ENCODE measurements around the gene RBM48. TPM values are rescaled to one million over a fixed set of nuclear protein-coding genes. Genes with fewer than 3 reads are reported as not detected.

The RBM48 gene
- polyA plus RNA-seq, 1 donor (not counting 4 experiments of a cell fraction or from before 2014, with no cell fraction given), result 6.3 TPM

DNA sequence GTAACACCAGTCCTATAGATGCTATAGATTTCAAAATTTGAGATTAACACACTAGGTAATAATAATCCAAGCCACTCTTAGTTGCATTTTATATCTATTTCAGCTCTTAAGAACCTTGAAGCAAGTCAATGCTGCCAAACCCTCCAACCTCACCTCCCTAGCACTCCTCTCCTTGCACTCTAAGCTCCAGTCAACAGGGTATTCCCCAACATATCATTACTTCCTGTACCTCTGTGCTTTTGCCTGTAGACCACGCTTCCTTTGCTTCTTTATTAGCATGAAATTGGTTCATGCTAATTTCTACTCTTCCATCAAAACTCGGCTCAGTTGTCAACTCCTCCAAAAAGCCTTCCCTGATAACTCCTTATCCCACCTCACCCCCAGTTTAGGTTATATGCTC is 24.8 kb upstream of the RBM48 start:
- Histone ChIP-seq H3K9me1 (ENCODE audit: control insufficient read depth, extremely low read depth, insufficient read depth, low read length) (no peaks in the 10 kb centered on the region), H3K4me3 (ENCODE audit: control insufficient read depth in 2 of 3, extremely low read depth in 1 of 3, insufficient read depth in 2 of 3, low read depth in 1 of 3, low read length in 3 of 3) (no peak overlapping the region), H3K36me3 (ENCODE audit: control insufficient read depth in 2 of 2, extremely low read depth in 1 of 2, insufficient read depth in 2 of 2, low read length in 2 of 2) (peaks cover 0 to 4% of the 10 kb centered on the region in 2 experiments), H3K79me2 (ENCODE audit: control insufficient read depth, insufficient read depth, low read length) (no peaks in the 10 kb centered on the region), H3K27ac (ENCODE audit: control insufficient read depth, insufficient read depth, low read length) (no peak overlapping the region), H2AFZ (ENCODE audit: control insufficient read depth, low read length) (no peak overlapping the region), H4K20me1 (ENCODE audit: control insufficient read depth, extremely low read depth, insufficient read depth, low read length) (no peaks in the 10 kb centered on the region), H3K9me3 (ENCODE audit: control insufficient read depth, low read depth, low read length) (no peaks in the 10 kb centered on the region), H3K27me3 (ENCODE audit: control insufficient read depth, extremely low read depth, insufficient read depth, low read length) (no peaks in the 10 kb centered on the region), H3K4me1 (ENCODE audit: control insufficient read depth, extremely low read depth, insufficient read depth, low read length) (no peaks in the 10 kb centered on the region), H3K4me2 (ENCODE audit: control insufficient read depth, extremely low read depth, insufficient read depth, low read depth, low read length) (no peak overlapping the region), H3K9ac (ENCODE audit: control insufficient read depth, extremely low read depth, insufficient read depth, low read length) (no peak overlapping the region)
- DNase-seq (ENCODE audit: low read depth, low spot score) (no peak), FAIRE-seq (no peak)
- no peak for TF ChIP-seq CTCF (optimal IDR thresholded peaks at IDR 0.05 in 1 of 3, IDR thresholded peaks at IDR 0.05 in 1 of 3, conservative IDR thresholded peaks at IDR 0.05 in 1 of 3; ENCODE audit: extremely low read depth in 1 of 3, insufficient read depth in 2 of 3, low read length in 3 of 3)
- dilution Hi-C loops (cut with MboI; ENCODE audit: extremely low pct_ligation_motif_present, low sequenced_read_pairs), result no loop called here

DNA sequence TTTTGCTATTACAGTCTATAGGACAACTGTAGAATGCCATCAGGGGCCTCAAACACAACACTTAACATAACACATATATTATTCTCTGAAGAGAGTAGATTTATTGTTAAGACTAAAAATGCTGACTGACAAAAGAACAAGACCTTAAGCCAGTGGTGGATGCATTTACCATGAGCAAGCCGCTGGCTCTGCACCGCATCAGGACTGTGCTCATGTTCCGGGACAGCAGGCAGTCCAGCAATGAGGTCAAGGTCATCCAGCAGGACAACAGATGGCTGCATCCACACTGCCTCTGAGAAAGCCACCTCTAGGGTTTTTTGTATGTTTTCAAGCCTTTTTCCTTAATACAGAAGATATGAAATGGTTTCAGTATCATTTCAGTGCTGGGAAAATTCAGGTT is 24.0 kb upstream of the RBM48 start:
- Histone ChIP-seq H3K36me3 (ENCODE audit: control insufficient read depth in 2 of 2, extremely low read depth in 1 of 2, insufficient read depth in 2 of 2, low read length in 2 of 2) (peaks cover 0 to 4% of the 10 kb centered on the region in 2 experiments), H3K9ac (ENCODE audit: control insufficient read depth, extremely low read depth, insufficient read depth, low read length) (no peak overlapping the region), H3K9me3 (ENCODE audit: control insufficient read depth, low read depth, low read length) (no peaks in the 10 kb centered on the region), H4K20me1 (ENCODE audit: control insufficient read depth, extremely low read depth, insufficient read depth, low read length) (no peaks in the 10 kb centered on the region), H3K4me3 (ENCODE audit: control insufficient read depth in 2 of 3, extremely low read depth in 1 of 3, insufficient read depth in 2 of 3, low read depth in 1 of 3, low read length in 3 of 3) (no peak overlapping the region), H3K9me1 (ENCODE audit: control insufficient read depth, extremely low read depth, insufficient read depth, low read length) (no peaks in the 10 kb centered on the region), H3K4me1 (ENCODE audit: control insufficient read depth, extremely low read depth, insufficient read depth, low read length) (no peaks in the 10 kb centered on the region), H2AFZ (ENCODE audit: control insufficient read depth, low read length) (no peak overlapping the region), H3K4me2 (ENCODE audit: control insufficient read depth, extremely low read depth, insufficient read depth, low read depth, low read length) (no peak overlapping the region), H3K27me3 (ENCODE audit: control insufficient read depth, extremely low read depth, insufficient read depth, low read length) (no peaks in the 10 kb centered on the region), H3K79me2 (ENCODE audit: control insufficient read depth, insufficient read depth, low read length) (no peaks in the 10 kb centered on the region), H3K27ac (ENCODE audit: control insufficient read depth, insufficient read depth, low read length) (no peak overlapping the region)
- dilution Hi-C loops (cut with MboI; ENCODE audit: extremely low pct_ligation_motif_present, low sequenced_read_pairs), result no loop called here
- FAIRE-seq (no peak), DNase-seq (ENCODE audit: low read depth, low spot score) (no peak)
- no peak for TF ChIP-seq EZH2 (IDR thresholded peaks at IDR 0.05; ENCODE audit: low read length)
- TF ChIP-seq CTCF (optimal IDR thresholded peaks at IDR 0.05 in 1 of 3, IDR thresholded peaks at IDR 0.05 in 1 of 3, conservative IDR thresholded peaks at IDR 0.05 in 1 of 3; ENCODE audit: extremely low read depth in 1 of 3, insufficient read depth in 2 of 3, low read length in 3 of 3), result no peak
